C4-2B (cell line): ENCODE measurements around the gene ZNF644.

Experiments
- H3K27ac ChIP-seq: fragments of 450-650 bp; 2 replicates; pipeline ENCODE4 v1.5.1; 2017
- ZFX ChIP-seq: fragments of 450-650 bp; IDR thresholded peaks from 2 replicates; pipeline ENCODE4 v1.6.1; 2017
- TF ChIP-seq, protein P1 (sequence below): fragments of 450-650 bp; conservative IDR thresholded peaks from 2 replicates; pipeline ENCODE4 v1.5.1; 2017; ENCODE audit warnings: mild to moderate bottlenecking

ZNF644 gene

GRCh38 chr1:90882221-90882620 lies 139.6 kb downstream of the ZNF644 start:
- TF ChIP-seq ZFX: no peak
- TF ChIP-seq, protein P1, sequence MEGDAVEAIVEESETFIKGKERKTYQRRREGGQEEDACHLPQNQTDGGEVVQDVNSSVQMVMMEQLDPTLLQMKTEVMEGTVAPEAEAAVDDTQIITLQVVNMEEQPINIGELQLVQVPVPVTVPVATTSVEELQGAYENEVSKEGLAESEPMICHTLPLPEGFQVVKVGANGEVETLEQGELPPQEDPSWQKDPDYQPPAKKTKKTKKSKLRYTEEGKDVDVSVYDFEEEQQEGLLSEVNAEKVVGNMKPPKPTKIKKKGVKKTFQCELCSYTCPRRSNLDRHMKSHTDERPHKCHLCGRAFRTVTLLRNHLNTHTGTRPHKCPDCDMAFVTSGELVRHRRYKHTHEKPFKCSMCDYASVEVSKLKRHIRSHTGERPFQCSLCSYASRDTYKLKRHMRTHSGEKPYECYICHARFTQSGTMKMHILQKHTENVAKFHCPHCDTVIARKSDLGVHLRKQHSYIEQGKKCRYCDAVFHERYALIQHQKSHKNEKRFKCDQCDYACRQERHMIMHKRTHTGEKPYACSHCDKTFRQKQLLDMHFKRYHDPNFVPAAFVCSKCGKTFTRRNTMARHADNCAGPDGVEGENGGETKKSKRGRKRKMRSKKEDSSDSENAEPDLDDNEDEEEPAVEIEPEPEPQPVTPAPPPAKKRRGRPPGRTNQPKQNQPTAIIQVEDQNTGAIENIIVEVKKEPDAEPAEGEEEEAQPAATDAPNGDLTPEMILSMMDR: no peak
- no peak overlapping the region for H3K27ac ChIP-seq

DNA sequence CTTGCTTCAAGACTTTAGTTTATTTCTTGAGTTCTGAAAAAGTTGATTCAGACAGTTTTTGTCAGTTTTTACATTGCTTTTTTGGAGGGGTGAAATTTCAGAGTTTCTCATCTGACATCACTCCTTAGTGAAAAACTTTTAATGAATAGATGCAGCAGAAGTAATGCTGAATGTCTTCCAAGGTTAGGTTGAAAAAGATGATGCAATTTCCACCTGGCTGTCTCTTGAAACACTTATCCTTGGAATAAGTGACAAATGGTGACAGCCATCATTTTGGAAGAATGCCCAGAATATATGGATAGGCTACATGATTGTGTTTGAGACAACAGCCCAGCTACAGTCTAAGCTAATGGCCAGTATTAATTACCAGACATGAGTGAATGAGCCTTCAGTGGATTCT lies 140.8 kb downstream of the ZNF644 start:
- H3K27ac ChIP-seq: no peak overlapping the region
- no peak for TF ChIP-seq ZFX
- TF ChIP-seq, protein P1: no peak

DNA sequence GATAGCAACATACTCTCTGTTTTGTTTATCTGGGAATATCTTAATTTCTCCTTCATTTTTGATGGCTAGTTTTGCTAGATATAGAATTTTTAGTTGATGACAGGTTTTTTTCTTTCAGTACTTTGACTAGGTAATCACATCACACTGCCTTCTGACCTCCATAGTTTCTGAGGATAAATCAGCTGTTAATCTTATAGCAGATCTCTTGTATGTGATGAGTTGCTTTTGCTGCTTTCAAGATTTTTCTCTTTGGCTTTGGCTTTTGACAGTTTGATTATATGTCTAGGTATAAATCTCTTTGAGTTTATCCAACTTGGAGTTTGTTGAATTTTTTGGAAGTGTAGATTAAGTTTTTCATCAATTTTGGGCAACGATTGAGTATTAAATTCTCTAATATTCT lies 142.6 kb downstream of the ZNF644 start:
- TF ChIP-seq, protein P1: no peak
- no peak for TF ChIP-seq ZFX
- H3K27ac ChIP-seq: no peak overlapping the region

DNA sequence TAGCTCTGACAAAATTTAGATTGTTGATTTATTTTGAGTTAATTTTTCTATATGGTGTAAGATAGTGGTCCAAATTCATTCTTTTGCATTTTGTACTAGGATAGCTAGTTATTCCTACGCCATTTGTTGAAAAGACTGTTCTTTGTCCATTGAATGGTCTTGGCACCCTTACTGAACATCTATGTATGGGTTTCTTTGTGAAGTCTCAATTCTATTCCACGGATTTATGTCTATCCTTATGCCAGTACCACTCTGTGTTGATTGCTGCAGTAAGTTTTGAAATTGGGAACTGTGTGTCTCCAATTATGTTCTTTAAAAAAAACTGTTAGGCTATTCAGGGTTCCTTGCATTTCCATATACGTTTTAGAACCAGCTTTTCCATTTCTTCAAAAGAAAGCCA lies 145.7 kb downstream of the ZNF644 start:
- TF ChIP-seq, protein P1: no peak
- no peak for TF ChIP-seq ZFX
- H3K27ac ChIP-seq: no peak overlapping the region
